EH (cell line): ENCODE measurements around the gene ETV7.
"Not testable (repeated sequence)": the region's sequence is repeated elsewhere in the genome, so short reads cannot be mapped to it uniquely, and the experiment has no call there.

ENCODE experiments used
- DNase-seq: peaks from one replicate; pipeline ENCODE4 v3.0.0-alpha.2; 2015; ENCODE audit warnings: low read depth

ETV7 gene

DNA sequence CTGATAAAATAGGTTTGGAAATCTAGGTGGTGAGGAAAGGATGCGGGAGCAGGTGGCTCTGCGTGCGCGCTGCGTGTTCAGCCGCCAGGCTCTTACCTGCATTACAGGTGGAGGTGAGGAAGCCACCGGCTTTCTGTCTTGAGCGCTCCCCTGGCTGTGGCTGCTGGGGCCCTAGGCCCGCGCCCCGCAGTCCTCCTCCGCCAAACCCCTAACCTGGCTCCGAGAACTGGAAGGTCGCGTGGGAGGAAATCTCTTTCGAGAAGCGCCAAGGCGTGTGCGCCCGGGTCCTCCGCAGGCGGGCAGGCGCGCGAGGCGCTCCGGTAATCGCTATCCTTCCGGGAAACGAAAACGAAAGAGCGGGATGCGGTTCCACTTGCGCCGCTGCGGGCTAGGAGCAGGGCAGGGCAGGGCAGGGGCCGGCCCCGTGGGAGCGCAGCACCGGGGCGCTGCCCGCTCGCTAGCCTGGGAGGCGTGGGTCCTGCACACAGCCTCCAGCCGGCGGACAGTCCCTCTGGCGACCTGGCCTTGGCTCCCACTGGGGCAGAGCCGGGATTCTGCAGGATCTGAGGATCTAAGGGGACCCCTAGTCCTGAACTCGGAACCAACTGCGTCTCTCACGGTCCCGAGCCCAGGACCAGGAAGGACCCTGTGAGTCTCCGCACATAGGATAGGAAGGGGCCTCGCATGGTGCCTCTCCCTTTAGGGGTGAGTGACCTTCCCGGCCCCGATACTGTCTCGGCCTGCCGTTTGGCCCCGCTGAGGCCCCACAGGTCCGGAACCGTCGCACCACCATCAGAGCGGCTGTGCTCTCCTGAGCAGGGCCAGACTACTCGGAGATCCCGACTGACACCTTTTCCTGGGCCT is at the start of gene ETV7:
ETV7 (minus strand) TSS at position 230 of the 864 bp plus-strand sequence; CDS start at position 102, 128 bp downstream.
- peak; percentile 42 for DNase-seq

DNA sequence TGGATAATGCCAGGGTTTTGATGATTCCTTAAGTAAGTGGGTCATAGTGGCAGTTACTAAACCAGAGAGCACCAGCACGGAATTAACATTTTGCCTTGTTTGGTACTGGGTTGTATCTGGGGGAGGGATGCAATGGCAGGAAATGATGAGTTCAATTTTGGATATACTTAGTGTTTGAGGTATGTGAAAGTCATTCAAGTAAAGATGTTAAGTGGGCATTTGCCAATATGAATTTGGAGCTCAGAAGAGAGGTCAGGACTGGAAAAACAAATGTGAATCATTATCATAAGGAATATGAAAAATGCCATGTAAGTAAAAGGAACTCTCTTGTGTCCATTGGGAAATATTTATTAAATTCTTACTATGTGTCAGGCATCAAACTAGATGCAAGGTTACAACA is 49.0 kb upstream of the ETV7 start:
- DNase-seq, result peak; percentile 93

DNA sequence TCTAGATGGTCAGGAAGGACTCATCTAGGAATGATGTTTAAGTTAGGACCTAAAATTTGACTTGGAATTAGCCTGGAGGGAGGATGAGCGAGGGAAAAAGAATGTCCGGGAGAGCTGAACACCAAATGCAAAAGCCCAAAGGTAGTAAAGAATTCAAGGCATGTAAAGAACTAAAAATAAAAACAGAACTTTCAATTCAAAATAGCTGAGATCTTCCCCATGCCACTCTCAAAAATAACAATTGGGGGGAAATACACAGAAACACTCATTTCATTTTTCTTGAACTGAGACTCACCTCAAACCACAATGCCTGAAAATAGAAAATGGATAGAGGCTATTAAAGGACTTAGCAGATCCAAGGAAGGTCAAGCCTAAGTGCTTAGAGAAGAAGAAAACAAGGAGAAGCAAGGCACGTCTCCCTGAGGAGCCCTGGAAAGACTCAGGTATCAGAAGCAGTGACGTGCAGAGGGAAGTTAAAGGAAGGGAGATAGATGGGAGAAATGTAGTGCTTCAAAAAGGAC is 44.7 kb upstream of the ETV7 start:
- DNase-seq, result peak; percentile 93

DNA sequence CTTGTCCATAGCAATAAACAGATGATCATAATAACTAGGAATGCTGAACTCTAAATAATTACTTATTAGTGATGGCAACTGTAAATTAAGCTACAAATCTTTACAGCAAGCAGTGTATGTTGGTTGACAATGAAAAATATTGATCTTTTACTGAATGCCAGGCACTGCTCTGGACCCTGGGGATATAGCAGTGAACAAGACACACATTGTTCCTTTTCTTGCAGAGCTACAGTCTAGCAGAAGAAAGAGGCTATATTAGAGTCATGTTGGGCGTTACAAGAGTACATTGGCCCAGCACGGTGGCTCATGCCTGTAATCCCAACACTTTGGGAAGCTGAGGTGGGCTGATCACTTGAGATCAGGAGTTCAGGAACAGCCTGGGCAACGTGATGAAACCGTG is 43.7 kb upstream of the ETV7 start:
- DNase-seq, result no peak

DNA sequence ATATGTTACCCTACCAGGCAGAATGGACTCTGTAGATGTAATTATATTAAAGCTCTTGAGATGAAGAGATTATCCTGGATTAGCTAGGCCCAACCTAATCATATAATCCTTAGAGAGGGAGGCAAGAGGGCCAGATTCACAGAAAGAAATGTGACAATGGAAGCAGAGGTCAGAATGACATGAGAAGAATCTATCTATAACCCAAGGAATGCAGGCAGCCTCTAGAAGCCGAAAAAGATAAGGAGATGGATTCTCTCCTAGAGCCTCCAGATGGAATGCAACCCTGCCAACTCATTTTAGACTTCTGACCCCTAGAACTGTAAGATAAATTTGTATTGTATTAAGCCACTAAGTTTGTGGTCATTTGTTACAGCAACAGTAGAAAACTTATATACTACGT is 42.9 kb upstream of the ETV7 start:
- peak; percentile 87 for DNase-seq

DNA sequence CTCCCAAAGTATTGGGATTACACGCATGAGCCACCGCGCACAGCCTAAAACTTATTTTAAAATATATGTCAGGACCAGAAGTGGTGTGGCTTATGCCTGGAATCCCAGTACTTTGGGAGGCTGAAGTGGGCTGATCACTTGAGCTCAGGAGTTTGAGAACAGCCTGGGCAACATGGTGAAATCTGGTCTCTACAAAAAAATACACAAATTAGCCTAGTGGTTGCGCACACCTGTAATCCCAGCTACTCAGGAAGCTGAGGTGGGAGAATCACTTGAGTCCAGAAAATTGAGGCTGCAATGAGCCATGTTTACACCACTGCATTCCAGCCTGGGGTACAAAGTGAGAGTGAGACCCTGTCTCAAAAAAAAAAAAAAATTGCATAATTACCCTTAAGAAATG is 41.4 kb upstream of the ETV7 start:
- DNase-seq, result no peak

DNA sequence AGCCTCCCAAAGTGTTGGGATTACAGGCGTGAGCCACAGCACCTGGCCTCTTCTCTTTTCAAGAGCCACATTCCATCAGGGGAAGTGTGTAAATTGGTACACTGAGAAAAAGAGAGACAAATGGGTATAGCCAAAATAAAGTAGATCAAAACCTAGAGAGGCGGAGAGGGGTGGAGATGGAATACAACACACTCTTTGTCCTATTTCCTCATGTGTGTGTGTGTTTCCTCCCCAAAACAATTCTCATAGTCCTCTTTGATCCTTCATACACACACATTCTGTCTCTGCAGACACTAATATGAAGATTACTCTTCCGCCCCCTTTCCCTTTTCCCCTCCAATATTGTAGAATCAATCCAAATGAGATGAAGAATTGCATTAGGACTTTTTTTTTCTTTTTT is 39.2 kb upstream of the ETV7 start:
- DNase-seq, result no peak

DNA sequence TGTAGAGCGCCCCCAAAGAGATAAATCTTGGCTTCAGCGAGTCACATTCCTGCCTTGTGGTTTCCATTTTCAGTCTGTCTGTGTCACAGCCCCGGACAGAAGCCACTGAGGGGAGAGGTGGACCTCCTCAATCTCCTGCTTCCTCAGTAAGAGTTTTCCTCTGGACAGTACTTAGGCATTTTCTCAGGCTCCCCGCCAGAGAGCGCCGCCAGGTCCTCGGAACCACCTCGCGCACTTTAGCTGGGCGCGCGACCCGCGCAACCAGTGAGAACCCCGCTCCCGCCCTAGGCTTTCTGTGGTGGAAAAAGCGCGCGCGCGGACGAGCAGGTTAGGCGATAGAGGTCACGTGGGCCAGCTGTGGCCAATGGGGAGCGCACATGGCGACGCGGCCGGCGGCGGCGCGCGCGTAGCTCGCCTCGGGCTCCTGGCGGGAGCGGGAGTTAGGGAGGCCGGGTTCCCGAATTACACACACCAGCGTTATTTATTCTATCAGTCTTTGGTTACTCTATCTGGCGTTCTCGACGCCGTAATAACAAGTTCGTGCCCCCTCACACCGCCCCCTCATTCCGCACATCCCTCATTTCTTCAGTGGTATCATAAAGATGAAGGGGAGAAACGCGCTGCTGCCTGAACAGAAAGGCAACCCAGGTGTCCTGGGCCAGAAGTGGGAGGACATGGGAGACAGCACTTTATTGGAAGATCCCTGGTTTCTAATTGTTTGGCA is 35.8 kb upstream of the ETV7 start:
- DNase-seq, result peak; percentile 98

DNA sequence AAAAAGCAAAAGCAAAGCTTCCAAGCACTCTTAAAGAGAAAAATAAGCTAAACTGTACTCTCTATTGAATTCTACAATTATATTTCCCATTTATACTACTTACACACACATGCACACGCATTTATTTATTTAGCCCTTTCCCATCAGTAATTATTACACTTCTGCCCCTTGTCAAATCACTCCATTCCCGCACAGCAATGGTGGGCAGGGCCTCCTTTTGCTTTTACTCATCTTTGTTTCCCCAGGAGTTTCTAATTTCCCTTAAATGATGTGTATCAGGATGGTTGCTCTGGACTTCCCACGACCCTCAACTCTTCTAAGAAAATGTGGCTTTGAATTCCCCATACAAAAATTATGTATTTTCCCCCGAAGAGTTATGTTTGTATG is 35.2 kb upstream of the ETV7 start:
- DNase-seq, result no peak

DNA sequence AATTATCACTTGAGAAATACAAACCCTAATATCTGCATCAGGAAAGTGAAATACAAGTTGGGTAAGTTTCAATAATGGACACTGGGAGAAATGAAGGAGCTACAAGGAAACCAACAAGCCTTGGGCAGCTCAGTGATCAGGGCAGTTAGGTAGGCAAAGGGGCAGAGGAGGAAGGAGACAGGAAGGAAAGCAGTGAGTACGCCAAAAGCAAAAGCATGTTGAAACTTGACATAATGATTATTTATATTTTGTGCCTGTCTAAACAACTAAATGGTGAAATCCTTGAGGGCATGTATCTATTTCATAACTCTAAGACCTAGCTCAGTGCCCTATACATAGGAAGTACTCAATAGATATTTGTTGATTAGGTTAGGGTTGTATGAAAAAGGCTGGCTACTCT is 31.8 kb upstream of the ETV7 start:
- no peak for DNase-seq

DNA sequence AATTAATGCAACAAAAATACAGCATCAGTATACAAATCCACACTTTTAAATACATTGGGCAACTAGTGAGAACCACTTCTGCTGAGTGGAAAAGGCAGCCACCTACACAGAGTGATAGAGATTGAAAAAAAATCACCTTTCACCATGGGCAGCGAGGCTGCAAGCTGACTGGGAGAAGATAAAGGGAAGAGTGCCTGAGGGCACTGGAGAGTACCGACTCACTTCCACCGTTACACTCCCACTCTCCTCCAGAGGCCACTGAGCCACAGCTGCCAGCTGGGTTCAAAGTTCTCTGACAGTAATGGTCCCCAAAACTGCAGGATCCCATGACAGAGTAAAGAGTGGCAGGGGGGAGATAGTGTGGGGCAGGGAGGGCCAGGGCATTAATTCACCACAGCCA is 31.1 kb upstream of the ETV7 start:
- DNase-seq, result peak; percentile 25

DNA sequence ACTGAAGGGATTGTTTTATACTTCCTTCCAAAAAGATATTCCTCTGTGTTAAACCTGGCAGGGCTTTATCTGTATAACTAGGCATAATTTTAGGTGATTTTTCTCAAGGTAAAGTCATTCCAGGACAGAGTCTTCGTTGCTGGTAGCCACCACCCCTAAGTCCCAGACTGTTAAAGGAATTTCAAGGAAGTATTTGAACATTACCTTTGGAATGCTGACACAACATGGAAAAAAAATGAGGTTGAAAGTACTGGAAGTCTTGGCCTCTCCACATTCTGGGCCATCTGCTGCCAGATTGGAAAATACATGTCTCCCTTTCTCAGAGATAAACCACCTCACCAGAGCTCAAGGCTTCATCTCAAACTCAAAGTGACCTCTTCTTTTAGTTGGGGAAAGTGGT is 27.0 kb upstream of the ETV7 start:
- peak; percentile 66 for DNase-seq

DNA sequence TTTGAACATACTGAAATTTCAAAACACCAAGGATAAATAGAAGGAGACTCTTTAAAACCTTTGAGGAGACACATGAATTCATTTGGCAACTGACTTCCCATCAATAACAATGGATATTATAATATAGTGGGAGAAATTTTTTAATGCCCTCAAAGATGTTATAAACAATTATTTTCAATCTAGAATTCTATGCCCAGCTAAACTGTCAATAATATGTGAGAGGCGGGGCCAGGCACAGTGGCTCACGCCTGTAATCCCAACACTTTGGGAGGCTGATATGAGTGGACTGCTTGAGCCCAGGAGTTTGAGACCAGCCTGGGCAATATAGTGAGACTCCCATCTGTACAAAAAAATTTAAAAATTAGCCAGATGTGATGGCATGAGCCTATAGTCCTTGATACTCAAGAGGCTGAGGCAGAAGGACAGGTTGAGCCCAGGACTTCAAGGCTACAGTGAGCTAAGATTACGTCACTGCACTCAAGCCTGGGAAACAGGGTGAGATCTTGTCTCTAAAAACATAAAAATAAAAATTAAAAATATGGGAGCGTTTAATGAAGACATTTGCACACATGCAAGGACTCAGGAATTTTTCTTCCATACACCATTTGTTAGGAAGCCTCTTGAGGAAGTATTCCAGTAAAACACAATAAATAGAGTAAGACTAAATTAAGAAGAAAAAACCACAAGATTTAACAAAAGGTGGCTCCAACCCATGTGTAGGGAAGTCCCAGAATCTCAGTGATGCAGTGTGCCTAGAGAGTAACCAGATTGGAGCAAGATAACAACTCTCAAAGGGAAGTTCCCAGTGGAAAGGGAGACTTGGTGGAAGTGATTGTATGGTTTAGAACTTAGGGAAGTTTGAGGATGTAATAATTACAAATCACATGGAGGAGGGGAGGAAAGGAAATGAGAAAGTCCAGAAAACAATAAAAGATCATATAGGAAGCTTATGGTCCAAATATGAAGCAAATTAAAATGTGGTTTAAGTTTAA is 26.3 kb upstream of the ETV7 start:
- DNase-seq, result peak; percentile 24

DNA sequence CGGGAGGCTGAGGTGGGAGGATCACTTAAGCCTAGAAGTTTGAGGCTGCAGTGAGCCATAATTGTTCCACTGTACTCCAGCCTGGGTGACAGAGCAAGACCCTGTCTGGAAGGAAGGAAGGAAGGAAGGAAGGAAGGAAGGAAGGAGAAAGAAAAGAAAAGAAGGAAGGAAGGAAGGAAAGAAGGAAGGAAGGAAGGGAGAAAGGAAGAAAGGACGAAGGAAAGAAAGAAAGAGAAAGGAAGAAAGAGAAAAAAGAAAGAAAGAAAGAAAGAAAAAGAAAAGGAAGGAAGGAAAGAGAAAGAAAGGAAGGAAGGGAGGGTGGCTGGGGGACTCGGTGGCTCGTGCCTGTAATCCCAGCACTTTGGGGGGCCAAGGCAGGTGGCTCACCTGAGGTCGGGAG is 22.2 kb upstream of the ETV7 start:
- not testable (repeated sequence) for DNase-seq

DNA sequence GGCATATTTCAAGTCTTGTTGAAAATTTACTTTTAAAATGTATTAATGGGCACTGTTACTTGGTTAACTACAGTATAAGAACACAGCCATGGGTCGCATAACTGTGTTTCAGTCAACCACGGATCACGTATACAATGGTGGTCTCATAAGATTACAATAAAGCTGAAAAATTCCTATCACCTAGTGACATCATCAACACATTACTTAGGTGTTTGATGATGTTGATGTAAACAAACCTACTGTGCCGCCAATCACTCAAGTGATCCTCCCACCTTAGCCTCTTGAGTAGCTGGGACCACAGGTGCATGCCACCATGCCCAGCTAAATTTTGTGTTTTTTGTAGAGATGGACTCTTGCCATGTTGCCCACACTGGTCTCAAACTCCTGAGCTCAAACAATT is 16.7 kb upstream of the ETV7 start:
- no peak for DNase-seq

DNA sequence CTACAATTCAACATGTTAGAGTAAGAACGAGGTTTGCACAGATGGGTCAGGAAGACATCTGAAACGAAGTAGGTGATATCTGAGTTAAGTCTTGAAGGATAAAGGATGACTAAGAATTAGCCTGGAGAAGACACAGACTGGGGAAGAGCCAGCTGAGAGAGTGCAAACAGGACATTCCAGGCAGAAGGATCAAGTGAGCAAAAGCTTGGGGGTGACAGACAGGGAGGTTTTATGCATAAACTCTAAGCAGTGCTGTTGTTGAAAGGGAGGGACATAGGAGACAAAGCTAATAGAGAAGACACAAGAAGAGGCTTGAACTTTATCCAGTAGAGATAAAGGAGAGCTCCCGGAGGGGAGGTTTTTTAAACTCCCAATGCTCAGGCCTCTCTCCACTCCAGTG is 15.0 kb upstream of the ETV7 start:
- peak; percentile 51 for DNase-seq

DNA sequence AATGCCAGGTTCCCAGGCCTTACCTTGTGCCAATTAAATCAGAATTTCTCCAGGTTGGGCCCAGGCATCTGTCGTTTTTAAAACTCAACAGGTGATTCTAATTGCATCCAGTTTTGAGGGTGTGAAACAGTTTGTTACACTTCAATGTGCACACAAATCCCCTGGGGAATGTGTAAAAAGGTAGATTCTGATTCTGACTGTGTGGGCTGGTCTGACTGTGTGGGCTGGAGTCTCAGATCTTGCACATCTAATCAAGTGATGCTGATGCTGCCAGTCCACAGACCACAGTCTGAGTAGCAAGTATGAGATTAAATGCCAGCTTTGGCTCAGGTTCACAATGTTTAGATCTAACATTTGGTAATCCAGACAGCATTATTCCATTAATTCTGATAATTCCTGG is 12.5 kb upstream of the ETV7 start:
- no peak for DNase-seq

DNA sequence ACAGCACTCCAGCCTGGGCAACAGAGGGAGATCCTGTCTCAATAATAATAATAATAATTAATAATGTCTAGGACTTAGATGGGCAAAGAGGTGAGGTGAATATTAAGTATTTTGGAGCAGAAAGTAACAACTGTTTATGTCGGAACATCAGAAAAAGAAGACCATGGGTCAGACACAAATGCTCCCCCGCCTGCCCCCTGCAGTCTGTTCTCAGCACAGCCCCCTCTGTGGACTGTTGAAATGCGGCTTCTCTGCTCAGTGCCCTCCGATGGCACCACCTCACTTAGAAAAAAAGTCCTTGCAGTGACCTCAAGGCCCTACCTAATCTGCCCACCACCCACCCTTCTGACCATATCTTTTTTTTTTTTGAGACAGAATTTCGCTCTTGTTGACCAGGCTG is 5.2 kb upstream of the ETV7 start:
- no peak for DNase-seq

DNA sequence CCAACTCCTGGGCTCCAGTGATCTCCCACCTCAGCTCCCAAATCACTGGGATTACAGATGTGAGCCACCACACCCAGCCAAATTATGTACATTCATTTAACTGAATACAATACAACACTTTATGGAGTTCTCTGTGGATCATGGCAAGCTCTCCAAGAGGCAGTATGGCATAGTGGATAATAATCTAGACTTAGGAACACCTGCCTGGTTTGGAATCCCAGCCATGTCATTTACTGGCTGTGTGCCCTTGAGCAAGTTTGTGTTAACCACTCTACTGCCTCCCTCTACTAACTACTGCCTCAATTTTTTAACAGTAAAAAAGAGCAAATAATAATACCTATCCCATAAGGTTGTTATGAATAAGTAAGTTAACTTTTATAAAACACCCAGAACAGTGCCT is 1.9 kb upstream of the ETV7 start:
- DNase-seq, result no peak

DNA sequence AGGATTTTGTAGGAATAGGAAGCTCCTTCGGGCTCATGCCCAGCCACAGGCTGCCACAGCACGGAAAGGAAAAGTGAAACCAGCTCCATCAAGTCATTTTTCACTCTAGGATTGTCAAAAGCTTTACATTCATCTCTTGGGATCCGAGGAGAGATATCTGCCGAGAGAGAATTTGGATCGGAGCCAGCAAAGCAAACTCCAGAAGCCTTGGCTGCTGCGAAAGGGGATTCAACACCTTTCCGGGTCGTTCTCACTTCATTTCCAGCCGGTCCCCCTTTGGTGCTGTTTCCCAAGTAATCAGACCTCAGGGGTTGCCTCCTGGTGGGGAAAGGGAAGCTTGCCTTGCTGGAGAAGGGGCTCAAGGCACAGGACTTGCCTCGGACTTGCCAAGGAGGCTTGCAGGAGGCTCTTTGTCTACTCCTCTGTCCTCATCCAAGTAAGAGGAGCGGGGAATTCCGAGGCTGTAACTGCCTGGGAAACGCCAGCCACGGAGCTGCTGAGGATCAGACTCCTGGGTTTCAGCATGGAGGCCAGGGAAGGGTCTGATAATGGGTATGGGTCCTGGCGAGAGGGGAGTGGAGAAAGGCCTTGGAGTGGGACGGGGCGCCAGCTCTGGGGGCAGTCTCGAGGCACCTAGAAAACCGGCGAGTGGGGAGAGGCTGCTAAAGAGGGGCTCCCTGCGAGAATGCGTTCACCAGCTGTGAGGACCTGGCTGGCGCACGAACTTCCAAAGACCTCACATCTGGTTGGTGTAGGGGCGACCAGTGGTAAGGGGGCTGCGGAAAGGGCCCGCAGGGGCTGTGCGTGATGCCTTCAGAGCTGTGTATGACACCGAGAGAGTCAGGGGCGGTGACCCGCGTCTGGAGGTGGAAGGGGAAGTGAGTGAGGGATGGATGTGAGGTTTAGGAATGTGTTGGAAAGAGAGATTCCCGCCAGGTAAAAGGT is 702 bp downstream of the ETV7 start:
- DNase-seq, result peak; percentile 68

DNA sequence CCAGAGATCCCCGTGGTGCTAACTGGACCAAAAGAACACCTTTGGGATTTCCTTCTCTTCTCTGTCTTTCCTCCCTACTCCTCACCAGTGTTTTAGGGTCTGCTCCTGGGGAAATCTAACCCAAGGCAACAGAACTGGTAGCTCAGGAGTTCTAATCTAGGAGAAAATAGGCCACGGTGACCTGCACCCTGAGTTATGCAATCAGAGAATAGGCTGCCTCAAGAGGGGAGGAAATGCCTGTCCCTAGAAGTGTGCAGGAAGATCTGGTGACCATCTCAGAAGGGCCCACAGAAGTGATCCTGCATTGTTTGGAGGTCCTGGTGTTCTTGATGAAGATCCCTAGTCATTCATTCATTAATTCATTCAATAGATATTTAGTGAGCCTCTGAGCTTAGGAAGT is 3.4 kb downstream of the ETV7 start:
- no peak for DNase-seq
